ENCODE data around the gene COL6A5.

DNA sequence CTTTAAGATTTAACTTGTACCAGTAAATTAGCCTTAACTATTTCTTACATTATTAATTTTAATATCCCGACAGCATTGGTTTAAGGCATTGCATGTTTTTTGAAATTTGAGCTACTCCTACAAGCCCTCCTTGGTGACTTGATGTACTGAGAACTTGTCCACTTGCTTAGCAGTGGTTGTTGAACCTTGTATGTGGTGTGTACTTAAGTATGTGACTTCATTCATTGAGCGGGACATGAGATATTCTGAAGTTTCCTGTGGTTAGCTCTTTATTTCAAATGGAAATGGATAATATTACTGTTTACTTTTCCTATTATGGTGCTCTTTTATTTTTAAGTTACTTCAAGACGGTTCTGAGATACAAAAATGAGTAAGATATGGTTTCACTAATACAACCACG lies 3.6 kb upstream of the COL6A5 start:
- TF ChIP-seq POLR2A (IDR thresholded peaks at IDR 0.05): no peak
- TF ChIP-seq CTCF (IDR thresholded peaks at IDR 0.05): no peak
